ENCODE results near the gene STK32B. TPM values are rescaled to one million over a fixed set of nuclear protein-coding genes. Genes with fewer than 3 reads are reported as not detected.

The STK32B gene
- total and polyA plus RNA-seq, 9 of the 15 experiments (the other 6 are each of a cell fraction or from before 2014, with no cell fraction given): 0.03 to 0.20 (median 0.07) TPM; not detected in 2

DNA sequence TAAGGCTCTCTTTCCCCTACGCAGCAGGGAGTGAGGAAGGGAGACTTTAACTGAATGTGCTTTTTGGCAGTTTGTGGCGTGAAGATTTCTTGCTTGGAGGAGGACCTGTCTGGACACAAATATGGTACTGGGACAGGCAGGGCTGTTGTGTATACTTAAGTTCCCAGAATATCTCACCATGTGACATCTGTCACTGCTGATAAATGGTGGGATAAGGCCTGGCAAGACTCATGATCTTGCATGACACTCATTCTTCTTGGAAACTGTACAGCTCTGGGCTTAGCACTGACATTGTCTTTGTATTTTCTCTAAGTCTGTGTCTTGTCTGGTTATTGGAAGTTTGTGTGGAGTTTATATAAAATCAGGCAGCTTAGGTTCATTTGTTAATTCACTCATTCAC, 93.1 kb downstream of the STK32B start (continued):
- TF ChIP-seq JUND (IDR thresholded peaks at IDR 0.05; ENCODE audit: borderline replicate concordance, low read depth, low read length): peak; percentile 50; the same call in 1 of the 2 replicates
- peak; percentile 76; the same call in 1 of the 3 replicates for TF ChIP-seq JUND (tag; IDR thresholded peaks at IDR 0.05; ENCODE audit: borderline replicate concordance, low read depth, low read length)
- TF ChIP-seq, protein P1, sequence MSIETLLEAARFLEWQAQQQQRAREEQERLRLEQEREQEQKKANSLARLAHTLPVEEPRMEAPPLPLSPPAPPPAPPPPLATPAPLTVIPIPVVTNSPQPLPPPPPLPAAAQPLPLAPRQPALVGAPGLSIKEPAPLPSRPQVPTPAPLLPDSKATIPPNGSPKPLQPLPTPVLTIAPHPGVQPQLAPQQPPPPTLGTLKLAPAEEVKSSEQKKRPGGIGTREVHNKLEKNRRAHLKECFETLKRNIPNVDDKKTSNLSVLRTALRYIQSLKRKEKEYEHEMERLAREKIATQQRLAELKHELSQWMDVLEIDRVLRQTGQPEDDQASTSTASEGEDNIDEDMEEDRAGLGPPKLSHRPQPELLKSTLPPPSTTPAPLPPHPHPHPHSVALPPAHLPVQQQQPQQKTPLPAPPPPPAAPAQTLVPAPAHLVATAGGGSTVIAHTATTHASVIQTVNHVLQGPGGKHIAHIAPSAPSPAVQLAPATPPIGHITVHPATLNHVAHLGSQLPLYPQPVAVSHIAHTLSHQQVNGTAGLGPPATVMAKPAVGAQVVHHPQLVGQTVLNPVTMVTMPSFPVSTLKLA (conservative IDR thresholded peaks at IDR 0.05): peak in 1 of 2 experiments; percentile 31; a peak in 1 of 4 replicates

DNA sequence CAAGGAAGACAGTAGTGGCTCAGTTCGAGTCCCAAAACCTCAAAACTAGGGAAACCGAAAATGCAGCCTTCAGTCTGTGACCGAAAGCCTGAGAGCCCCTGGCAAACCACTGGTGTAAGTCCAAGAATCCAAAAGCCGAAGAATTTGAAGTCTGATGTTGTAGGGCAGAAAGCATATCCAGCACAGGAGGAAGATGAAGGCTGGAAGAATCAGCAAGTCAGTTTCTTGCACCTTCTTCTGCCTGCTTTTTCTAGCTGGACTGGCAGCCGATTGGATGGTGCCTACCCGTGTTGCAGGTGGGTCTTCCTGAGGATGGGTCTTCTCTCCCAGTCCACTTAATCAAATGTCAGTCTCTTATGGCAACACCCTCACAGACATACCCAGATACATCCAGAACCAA, 95.0 kb downstream of the STK32B start:
- H3K79me2 ChIP-seq (ENCODE audit: control insufficient read depth, insufficient read depth, low read length): no peaks in the 10 kb centered on the region
- peak overlapping the region; percentile 4; the same call in 1 of the 2 replicates for H2AFZ ChIP-seq (ENCODE audit: low read depth, low read length)
- H3K4me1 ChIP-seq (replicated peaks in 1 of 2; ENCODE audit: control insufficient read depth in 2 of 2, insufficient read depth in 2 of 2, low read length in 2 of 2): peaks cover 3 to 13% of the 10 kb centered on the region in 2 experiments; a peak in 2 of 5 replicates
- H3K9me1 ChIP-seq (ENCODE audit: control insufficient read depth, insufficient read depth, low read length): no peaks in the 10 kb centered on the region
- no peaks in the 10 kb centered on the region for H3K36me3 ChIP-seq (ENCODE audit: control insufficient read depth, insufficient read depth, low read length)
- H3K9me3 ChIP-seq (replicated peaks; ENCODE audit: control insufficient read depth, insufficient read depth, low read depth, low read length): no peaks in the 10 kb centered on the region
- H3K9ac ChIP-seq (ENCODE audit: insufficient read depth in 1 of 2, low read depth in 2 of 2, low read length in 2 of 2): no peak overlapping the region
- no peak for TF ChIP-seq DIDO1 (tag; IDR thresholded peaks at IDR 0.05; ENCODE audit: low read depth)
- no peak for TF ChIP-seq PPARD (CRISPR knock-in tag; IDR thresholded peaks at IDR 0.05)
- no peak for TF ChIP-seq NCOA2 (IDR thresholded peaks at IDR 0.05; ENCODE audit: partially characterized antibody in 2 of 2)
- no peak for TF ChIP-seq HDAC1 (IDR thresholded peaks at IDR 0.05)
- no peaks in the 10 kb centered on the region for H4K20me1 ChIP-seq (replicated peaks; ENCODE audit: control insufficient read depth, insufficient read depth, low read length)
- ChIA-PET POLR2A (no interaction called here), CTCF (ENCODE audit: low intra/inter-chr PET ratio) (no interaction called here)
- no peak overlapping the region for H3K4me2 ChIP-seq (ENCODE audit: insufficient read depth, low read length)
- WGBS (ENCODE audit: insufficient coverage, low coverage, missing lambda C conversion rate): 7% methylated on average over 6 of the region's 6 CpGs
- ATAC-seq (no peak), DNase-seq (ENCODE audit: extremely low read depth in 1 of 4, low spot score in 3 of 4) (no peak), FAIRE-seq (peak; percentile 49)
- intact Hi-C loops (cut with micrococcal nuclease): no loop called here
- in situ Hi-C loops (cut with MboI): no loop called here
- H3K27me3 ChIP-seq (ENCODE audit: control insufficient read depth in 2 of 2, insufficient read depth in 2 of 2, low read length in 2 of 2): no peaks in the 10 kb centered on the region
- no peak overlapping the region for H3K4me3 ChIP-seq
- H3K27ac ChIP-seq (ENCODE audit: extremely low read depth, low read depth, low read length): no peak overlapping the region
- BruUV-seq (replicated peaks): no TSS peak
